ENCODE data around the gene CCDC80.

Gene CCDC80

DNA sequence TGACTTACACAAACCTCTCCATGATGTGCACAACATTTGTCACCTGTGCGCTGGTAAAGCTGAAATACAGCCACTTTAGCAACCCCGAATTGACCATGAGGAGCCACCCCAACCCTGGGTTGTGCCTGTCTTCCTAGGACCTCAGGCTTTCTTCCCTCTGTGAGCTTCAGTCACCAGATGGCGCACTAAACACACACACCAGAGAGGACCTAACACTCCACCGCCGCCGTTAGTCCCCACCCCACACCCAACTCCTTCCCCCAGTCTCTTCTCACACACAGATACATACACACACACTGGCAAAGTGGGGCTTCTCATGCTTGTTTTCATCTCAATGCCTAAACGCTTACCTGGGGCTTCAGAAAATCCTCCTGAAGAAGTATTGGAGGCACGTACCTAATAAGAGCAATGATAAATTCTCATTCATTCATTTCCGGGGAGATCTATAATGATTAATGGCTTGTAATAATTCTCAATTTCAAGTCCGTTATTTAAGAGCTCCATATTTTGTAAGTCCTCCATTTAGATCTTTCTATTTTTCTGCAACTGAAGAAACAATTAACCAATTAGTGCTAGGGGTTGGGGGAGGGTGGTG is 2.1 kb upstream of the CCDC80 start:
- H3K4me3 ChIP-seq (ENCODE audit: control insufficient read depth, low read depth, low read length) = no peak overlapping the region
- TF ChIP-seq, protein P1, sequence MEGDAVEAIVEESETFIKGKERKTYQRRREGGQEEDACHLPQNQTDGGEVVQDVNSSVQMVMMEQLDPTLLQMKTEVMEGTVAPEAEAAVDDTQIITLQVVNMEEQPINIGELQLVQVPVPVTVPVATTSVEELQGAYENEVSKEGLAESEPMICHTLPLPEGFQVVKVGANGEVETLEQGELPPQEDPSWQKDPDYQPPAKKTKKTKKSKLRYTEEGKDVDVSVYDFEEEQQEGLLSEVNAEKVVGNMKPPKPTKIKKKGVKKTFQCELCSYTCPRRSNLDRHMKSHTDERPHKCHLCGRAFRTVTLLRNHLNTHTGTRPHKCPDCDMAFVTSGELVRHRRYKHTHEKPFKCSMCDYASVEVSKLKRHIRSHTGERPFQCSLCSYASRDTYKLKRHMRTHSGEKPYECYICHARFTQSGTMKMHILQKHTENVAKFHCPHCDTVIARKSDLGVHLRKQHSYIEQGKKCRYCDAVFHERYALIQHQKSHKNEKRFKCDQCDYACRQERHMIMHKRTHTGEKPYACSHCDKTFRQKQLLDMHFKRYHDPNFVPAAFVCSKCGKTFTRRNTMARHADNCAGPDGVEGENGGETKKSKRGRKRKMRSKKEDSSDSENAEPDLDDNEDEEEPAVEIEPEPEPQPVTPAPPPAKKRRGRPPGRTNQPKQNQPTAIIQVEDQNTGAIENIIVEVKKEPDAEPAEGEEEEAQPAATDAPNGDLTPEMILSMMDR (IDR thresholded peaks at IDR 0.05; ENCODE audit: control insufficient read depth, insufficient read depth, low read depth, low read length, missing control alignments) = peak; percentile 93
- peak; percentile 66 for DNase-seq (ENCODE audit: low read depth)

DNA sequence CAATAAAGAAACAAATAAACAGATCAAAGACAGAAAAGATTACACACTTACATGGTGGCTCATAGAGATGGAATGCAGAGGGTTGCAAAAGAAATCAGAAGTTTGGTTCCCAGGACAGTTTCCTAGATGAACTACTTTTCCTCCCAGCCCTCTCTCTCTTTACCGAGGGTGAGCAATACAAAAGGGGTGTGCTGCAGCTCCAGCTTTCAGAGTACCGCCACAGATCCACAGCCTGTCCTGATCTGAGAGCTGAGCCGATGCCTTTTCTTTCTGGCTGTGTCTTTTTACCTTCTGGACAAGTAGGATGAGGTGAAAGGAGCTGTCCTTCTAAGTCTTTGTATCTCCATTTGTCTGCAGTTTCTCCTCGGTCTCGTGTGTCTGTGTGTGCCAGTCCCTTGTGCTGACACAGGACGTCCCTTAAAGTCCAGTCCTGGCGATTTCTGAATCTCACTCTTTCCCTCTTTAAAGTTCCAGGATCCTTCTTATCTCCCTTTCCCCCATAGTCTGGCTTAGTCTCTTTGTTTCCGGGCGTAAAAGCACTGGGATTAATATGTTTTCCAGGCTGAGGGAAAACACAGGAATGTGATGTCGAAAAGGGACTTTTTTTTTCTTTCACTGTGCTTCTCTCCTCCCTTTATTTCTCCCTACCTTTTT is 540 bp downstream of the CCDC80 start:
- H3K4me3 ChIP-seq (ENCODE audit: control insufficient read depth, low read depth, low read length) = peak overlapping the region; percentile 65
- peak; percentile 71 for DNase-seq (ENCODE audit: low read depth)
- TF ChIP-seq, protein P1 (IDR thresholded peaks at IDR 0.05; ENCODE audit: control insufficient read depth, insufficient read depth, low read depth, low read length, missing control alignments) = no peak

DNA sequence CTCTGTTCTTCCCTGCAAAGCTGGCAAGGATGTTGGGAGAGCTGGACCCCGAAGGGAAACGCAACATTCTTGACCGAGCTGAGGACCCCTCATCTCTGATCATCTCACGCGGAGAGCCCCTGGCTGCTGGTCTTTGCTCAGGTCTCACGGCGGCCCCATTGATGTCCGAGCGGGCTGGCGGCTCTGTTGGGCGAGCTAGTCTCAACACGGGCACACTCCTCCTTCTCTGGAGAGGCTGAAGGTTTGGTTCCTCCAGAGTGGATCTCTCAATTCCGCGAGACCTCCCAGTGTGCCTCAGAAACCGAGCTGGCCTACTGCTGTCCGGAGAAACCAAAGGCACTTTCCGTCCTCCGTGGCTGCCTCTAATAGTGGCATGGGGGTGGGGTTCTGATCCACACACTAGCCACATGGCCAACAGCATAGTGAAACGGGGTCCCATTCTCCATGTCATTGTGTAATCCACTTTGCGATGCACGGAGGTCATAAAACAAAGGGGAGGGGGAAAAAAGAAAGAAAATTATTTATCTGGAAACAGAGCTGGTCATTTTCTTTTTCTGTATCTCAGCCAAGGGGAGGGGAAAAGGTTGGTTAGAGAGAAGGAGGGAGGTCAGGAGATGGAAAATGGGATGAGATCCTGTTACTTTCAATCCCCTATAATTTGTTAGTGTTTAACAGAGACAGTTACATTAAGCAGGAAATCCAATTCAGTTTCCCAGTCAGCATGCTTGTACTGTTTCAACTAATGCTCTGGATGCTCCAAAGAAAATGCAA is 1.3 kb downstream of the CCDC80 start:
- TF ChIP-seq, protein P1 (IDR thresholded peaks at IDR 0.05; ENCODE audit: control insufficient read depth, insufficient read depth, low read depth, low read length, missing control alignments) = no peak
- H3K4me3 ChIP-seq (ENCODE audit: control insufficient read depth, low read depth, low read length) = peak overlapping the region; percentile 65
- no peak for DNase-seq (ENCODE audit: low read depth)

DNA sequence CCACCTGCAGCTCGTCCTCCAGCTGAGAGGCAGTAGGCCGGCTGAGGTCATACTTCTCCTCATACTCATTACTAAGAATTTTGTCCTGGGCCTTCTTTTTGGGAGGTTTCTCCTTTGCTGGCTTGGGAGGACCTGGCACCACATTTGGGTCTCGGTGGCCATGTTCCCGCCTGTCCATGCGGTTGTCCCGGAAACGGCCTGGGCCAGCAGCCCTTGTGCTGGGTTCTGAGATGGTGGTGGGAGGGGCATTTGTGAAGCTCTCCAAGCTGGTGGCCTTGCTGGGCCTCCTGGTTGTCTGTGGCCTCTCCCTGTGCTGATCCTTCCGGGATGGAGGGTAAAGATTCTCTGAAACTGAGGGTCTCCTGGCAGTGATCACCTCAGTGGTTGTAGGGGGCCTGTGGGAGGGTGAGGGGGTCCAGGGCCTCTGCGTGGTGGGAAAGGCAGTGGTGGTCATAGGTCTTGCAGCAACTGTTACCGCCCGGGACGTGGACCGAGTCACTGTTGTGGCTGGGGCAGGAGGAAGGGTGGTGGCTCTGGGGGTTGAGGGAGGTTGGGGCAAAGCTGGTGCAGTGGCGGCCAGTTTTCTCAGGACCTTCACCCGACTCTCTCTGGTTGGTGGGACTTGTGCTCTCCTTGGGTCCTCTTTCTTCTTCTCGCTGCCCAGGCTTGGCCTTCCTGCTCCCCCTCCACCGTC is 2.5 kb downstream of the CCDC80 start:
- peak overlapping the region; percentile 65 for H3K4me3 ChIP-seq (ENCODE audit: control insufficient read depth, low read depth, low read length)
- TF ChIP-seq, protein P1 (IDR thresholded peaks at IDR 0.05; ENCODE audit: control insufficient read depth, insufficient read depth, low read depth, low read length, missing control alignments) = no peak
- DNase-seq (ENCODE audit: low read depth) = no peak

DNA sequence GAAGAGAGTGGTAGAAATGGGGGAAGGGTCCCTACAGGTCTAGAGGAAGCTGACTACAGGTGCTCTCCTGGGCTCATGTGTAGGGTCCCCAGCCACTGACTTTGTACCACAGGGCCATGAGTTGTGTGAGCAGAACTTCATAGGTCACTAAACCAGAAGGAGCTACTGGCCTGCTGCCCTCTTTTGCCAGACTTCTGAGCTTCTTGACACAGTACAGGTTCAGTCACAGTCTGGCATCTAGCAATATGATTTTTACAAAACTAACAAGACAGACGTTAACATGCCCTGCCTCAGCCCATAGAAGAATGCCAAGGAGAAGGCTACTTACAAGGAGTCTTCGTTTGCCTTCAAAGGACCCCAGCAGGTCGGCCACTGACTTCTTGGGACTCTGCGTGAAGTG is 3.2 kb downstream of the CCDC80 start:
- peak overlapping the region; percentile 65 for H3K4me3 ChIP-seq (ENCODE audit: control insufficient read depth, low read depth, low read length)
- no peak for DNase-seq (ENCODE audit: low read depth)
- TF ChIP-seq, protein P1 (IDR thresholded peaks at IDR 0.05; ENCODE audit: control insufficient read depth, insufficient read depth, low read depth, low read length, missing control alignments) = no peak

DNA sequence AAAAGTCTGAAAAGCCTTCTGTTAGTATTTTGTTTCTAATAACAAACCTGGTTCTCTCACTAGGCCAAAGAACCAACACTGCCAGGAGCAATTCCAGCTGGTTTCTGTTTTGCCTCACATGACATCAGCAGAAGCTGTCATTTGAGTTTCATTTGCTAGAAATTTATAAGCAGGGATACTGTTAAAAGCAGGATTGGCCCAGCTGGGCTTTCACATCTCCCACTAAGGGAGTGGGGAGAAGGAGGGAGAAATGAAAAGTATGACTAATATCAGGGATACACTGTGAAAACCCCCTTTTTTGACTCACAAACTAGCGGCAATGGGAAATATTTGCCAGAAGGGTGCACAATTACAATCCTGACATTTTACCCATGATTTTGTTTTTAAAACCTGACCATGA is 5.3 kb downstream of the CCDC80 start:
- peak; percentile 77 for DNase-seq (ENCODE audit: low read depth)
- TF ChIP-seq, protein P1 (IDR thresholded peaks at IDR 0.05; ENCODE audit: control insufficient read depth, insufficient read depth, low read depth, low read length, missing control alignments) = no peak

More for the DNA sequence above, 5.3 kb downstream of the CCDC80 start:
- H3K4me3 ChIP-seq (ENCODE audit: control insufficient read depth, low read depth, low read length) = peak overlapping the region; percentile 65
